Fibroblast of lung (primary cell): ENCODE measurements around the gene CAMKV. TPM values are rescaled to one million over a fixed set of nuclear protein-coding genes. Genes with fewer than 3 reads are reported as not detected.
"Not testable (repeated sequence)": the region's sequence is repeated elsewhere in the genome, so short reads cannot be mapped to it uniquely, and the experiment has no call there.

ENCODE experiments used
- DNase-seq, 2 donors: peaks; one replicate each; pipeline versions ENCODE4 v3.0.0 to v3.0.0-alpha.2; 2010; ENCODE audit warnings: low read depth in 2 of 2
- H2AFZ ChIP-seq: 2 replicates; pipeline ENCODE4 v1.5.1; 2012; ENCODE audit warnings: low read length, control low read depth, inconsistent platforms
- H3K27ac ChIP-seq: 2 replicates; pipeline ENCODE4 v1.5.1; 2011; ENCODE audit warnings: low read length, control low read depth; ENCODE audit not compliant: insufficient read depth
- H3K27me3 ChIP-seq: 2 replicates; pipeline ENCODE4 v1.5.1; 2011; ENCODE audit warnings: mild to moderate bottlenecking, low read length; ENCODE audit not compliant: control insufficient read depth, insufficient read depth
- H3K36me3 ChIP-seq: 2 replicates; pipeline ENCODE4 v1.5.1; 2011; ENCODE audit warnings: low read length; ENCODE audit not compliant: control insufficient read depth, insufficient read depth
- H3K4me1 ChIP-seq: 2 replicates; pipeline ENCODE4 v1.5.1; 2011; ENCODE audit warnings: low read length; ENCODE audit not compliant: control insufficient read depth, insufficient read depth; ENCODE audit errors: extremely low read depth
- H3K4me2 ChIP-seq: 2 replicates; pipeline ENCODE4 v1.5.1; 2011; ENCODE audit warnings: low read length, control low read depth; ENCODE audit not compliant: insufficient read depth; ENCODE audit errors: extremely low read depth
- H3K4me3 ChIP-seq, 4 experiments: fragments of 200-600 bp in 1 of 4; sonication (generic) in 1 of 4; replicated peaks in 1 of 4; 2 replicates each; pipeline ENCODE4 v1.5.1; 2011 to 2016; ENCODE audit warnings: low read length in 4 of 4, low read depth in 3 of 4, mild to moderate bottlenecking in 3 of 4, control low read depth in 2 of 4, inconsistent platforms in 1 of 4, mixed read lengths in 1 of 4; ENCODE audit not compliant: insufficient read depth in 1 of 4; ENCODE audit errors: control extremely low read depth in 1 of 4
- H3K79me2 ChIP-seq: 2 replicates; pipeline ENCODE4 v1.5.1; 2012; ENCODE audit warnings: mild to moderate bottlenecking, low read length, inconsistent platforms; ENCODE audit not compliant: control insufficient read depth, insufficient read depth
- H3K9ac ChIP-seq: 2 replicates; pipeline ENCODE4 v1.5.1; 2011; ENCODE audit warnings: mild to moderate bottlenecking, low read length, control low read depth; ENCODE audit not compliant: insufficient read depth
- H3K9me3 ChIP-seq: 2 replicates; pipeline ENCODE4 v1.5.1; 2012; ENCODE audit warnings: low read depth, low read length; ENCODE audit not compliant: control insufficient read depth, insufficient read depth
- H4K20me1 ChIP-seq: 2 replicates; pipeline ENCODE4 v1.5.1; 2011; ENCODE audit warnings: low read length; ENCODE audit not compliant: control insufficient read depth, insufficient read depth; ENCODE audit errors: extremely low read depth
- CTCF ChIP-seq, 2 donors: IDR thresholded peaks in 1 of 2; conservative IDR thresholded peaks in 1 of 2; 1 replicate in 1 of 2; 2 replicates in 1 of 2; pipeline ENCODE4 v1.5.1; 2011 to 2012; ENCODE audit warnings: low read length in 2 of 2, control low read depth in 1 of 2, inconsistent platforms in 1 of 2, low read depth in 1 of 2, mild to moderate bottlenecking in 1 of 2
- EZH2 ChIP-seq: IDR thresholded peaks from 2 replicates; pipeline ENCODE4 v1.5.1; 2012; ENCODE audit warnings: low read length, control low read depth, mild to moderate bottlenecking; ENCODE audit errors: missing control alignments
- polyA minus RNA-seq: library from RNA; depleted of rRNA, polyadenylated mRNA; stranded (reverse); fragments of >200 nt; gene quantifications from 2 replicates; pipeline ENCODE4 v1.2.3, GENCODE V29; 2011; ENCODE audit warnings: low replicate concordance
- polyA plus RNA-seq, 2 donors: library from polyadenylated mRNA; depleted of rRNA in 1 of 2; stranded (reverse) in 1 of 2; unstranded in 1 of 2; fragments of >200 nt; gene quantifications; 2 replicates each; pipeline ENCODE4 v1.2.1, GENCODE V29; 2011 to 2012; ENCODE audit warnings: missing spikeins in 1 of 2
- total RNA-seq: library from RNA; depleted of rRNA; stranded (reverse); fragments of >200 nt; gene quantifications from 2 replicates; pipeline ENCODE4 v1.2.1, GENCODE V29; 2014

CAMKV gene
- total RNA-seq (not detected in 2 replicates), polyA plus RNA-seq (0.06 TPM in 1 of 2 replicates, not detected in the other), polyA minus RNA-seq (not detected in 2 replicates)
- not detected in 2 replicates for polyA plus RNA-seq (2012)

DNA sequence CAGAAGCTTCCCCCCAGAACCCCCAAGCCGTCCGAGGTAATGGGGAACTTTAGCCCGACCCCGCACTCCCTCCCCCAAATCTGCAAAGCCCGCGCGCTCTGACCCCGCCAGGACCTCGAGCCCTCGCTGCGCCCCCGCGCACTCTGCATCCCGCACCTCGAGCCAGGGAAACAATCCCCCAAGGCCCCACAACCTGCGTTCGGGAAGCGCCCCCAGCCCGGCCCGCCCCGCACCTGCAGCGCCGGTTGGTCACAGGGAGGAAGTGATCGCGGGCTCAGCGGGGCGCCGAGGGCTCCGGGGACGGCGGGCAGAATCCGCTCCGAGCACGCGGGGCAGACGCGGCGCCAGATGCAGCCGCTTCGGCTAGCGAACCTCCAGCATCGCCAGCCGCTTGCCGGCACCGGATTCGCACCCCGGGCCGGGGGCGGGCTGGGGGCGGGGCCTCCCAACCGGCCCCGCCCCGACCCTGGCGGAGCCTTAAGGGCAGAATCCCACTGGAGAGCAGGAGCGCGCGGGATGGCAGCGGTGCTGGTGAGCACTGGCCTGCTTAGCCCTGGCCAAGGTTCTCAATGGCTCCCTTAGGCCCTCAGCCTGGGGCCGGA lies at the start of gene CAMKV:
Gene CAMKV, minus strand, starts transcription at position 382 of the 602 bp plus-strand sequence. CDS start 7,518 bp downstream, outside the sequence.
- Histone ChIP-seq H3K4me2 (no peak within 1 kb of the TSS), H3K79me2 (no peaks in the 10 kb centered on the region), H3K4me3 (peak within 1 kb of the TSS in 1 of 4 experiments; percentile 25), H4K20me1 (no peaks in the 10 kb centered on the region), H3K27ac (no peak within 1 kb of the TSS), H3K9me3 (no peaks in the 10 kb centered on the region), H3K9ac (no peak within 1 kb of the TSS), H3K27me3 (peaks cover 45% of the 10 kb centered on the region), H2AFZ (no peak within 1 kb of the TSS), H3K4me1 (no peaks in the 10 kb centered on the region), H3K36me3 (no peaks in the 10 kb centered on the region)
- DNase-seq = no peak
- TF ChIP-seq CTCF (conservative IDR thresholded peaks at IDR 0.05 in 1 of 2, IDR thresholded peaks at IDR 0.05 in 1 of 2; ENCODE audit: low read depth in 1 of 2, low read length in 2 of 2) = no peak
- no peak for TF ChIP-seq EZH2

- not testable (repeated sequence) for H3K4me1 ChIP-seq, H3K27me3 ChIP-seq, DNase-seq, H2AFZ ChIP-seq, H3K79me2 ChIP-seq, H4K20me1 ChIP-seq, H3K27ac ChIP-seq, H3K4me3 ChIP-seq, H3K9ac ChIP-seq, H3K36me3 ChIP-seq, H3K9me3 ChIP-seq, H3K4me2 ChIP-seq
Observed at GRCh38 chr3:49917806-49918590, 48.3 kb upstream of the CAMKV start.

- H3K27ac ChIP-seq = no peak overlapping the region
- no peaks in the 10 kb centered on the region for H3K79me2 ChIP-seq
- TF ChIP-seq EZH2 (no peak), CTCF (conservative IDR thresholded peaks at IDR 0.05 in 1 of 2, IDR thresholded peaks at IDR 0.05 in 1 of 2; ENCODE audit: low read depth in 1 of 2, low read length in 2 of 2) (no peak)
- peaks cover 3% of the 10 kb centered on the region for H3K36me3 ChIP-seq
- no peak overlapping the region for H3K9ac ChIP-seq
- no peak overlapping the region for H3K4me2 ChIP-seq
- H2AFZ ChIP-seq = no peak overlapping the region
- H3K9me3 ChIP-seq = no peaks in the 10 kb centered on the region
- DNase-seq = peak; percentile 34 to 49
- no peaks in the 10 kb centered on the region for H4K20me1 ChIP-seq
- no peaks in the 10 kb centered on the region for H3K27me3 ChIP-seq
- no peak overlapping the region for H3K4me3 ChIP-seq
- H3K4me1 ChIP-seq = no peaks in the 10 kb centered on the region
Observed at GRCh38 chr3:49916686-49917085, 47.0 kb upstream of the CAMKV start.
